ENCODE data around the gene ING5. TPM values are rescaled to one million over a fixed set of nuclear protein-coding genes. Genes with fewer than 3 reads are reported as not detected.

Gene ING5
- total RNA-seq, 4 donors from 2014 or later: 12.1 to 33.9 (median 27.5) TPM

GRCh38 chr2:241675885-241676284 is 26.0 kb upstream of the ING5 start:
- Histone ChIP-seq H3K27me3 (no peaks in the 10 kb centered on the region), H3K4me1 (no peaks in the 10 kb centered on the region), H3K27ac (no peak overlapping the region), H3K9me3 (no peaks in the 10 kb centered on the region), H3K4me3 (no peak overlapping the region), H3K36me3 (peaks cover 0 to 30% of the 10 kb centered on the region in 2 donors)
- TF ChIP-seq, protein P1, sequence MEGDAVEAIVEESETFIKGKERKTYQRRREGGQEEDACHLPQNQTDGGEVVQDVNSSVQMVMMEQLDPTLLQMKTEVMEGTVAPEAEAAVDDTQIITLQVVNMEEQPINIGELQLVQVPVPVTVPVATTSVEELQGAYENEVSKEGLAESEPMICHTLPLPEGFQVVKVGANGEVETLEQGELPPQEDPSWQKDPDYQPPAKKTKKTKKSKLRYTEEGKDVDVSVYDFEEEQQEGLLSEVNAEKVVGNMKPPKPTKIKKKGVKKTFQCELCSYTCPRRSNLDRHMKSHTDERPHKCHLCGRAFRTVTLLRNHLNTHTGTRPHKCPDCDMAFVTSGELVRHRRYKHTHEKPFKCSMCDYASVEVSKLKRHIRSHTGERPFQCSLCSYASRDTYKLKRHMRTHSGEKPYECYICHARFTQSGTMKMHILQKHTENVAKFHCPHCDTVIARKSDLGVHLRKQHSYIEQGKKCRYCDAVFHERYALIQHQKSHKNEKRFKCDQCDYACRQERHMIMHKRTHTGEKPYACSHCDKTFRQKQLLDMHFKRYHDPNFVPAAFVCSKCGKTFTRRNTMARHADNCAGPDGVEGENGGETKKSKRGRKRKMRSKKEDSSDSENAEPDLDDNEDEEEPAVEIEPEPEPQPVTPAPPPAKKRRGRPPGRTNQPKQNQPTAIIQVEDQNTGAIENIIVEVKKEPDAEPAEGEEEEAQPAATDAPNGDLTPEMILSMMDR (IDR thresholded peaks at IDR 0.05 in 4 of 5, conservative IDR thresholded peaks at IDR 0.05 in 1 of 5): no peak
- TF ChIP-seq POLR2A (IDR thresholded peaks at IDR 0.05): no peak
- ATAC-seq: no peak
- no peak for DNase-seq
- intact Hi-C loops (cut with DNase I; ENCODE audit: low total_unique reads): no loop called here
- in situ Hi-C loops (cut with MboI; ENCODE audit: low sequenced_read_pairs in 4 of 4): no loop called here

DNA sequence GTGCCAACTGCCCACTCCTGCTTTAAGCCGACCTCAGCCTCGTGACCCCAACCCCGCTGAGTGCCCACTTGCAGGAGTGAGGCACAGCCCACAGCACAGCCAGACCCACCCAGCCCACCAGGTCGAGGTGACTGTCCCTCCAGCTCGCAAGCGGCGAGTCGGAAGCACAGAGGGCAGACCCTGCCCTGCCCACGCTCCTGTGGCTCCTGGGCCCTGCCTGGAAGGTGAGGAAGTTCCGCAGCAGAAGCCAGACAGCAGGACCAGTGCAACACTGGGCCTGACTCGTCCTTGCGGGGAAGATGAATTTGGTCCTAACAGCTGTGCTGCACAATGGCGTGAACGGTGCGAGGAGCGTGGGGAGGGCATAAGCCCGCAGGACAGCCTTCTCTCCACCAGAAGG is 25.2 kb upstream of the ING5 start:
- Histone ChIP-seq H3K27me3 (no peaks in the 10 kb centered on the region), H3K4me1 (peaks cover 0 to 5% of the 10 kb centered on the region in 2 donors), H3K9me3 (no peaks in the 10 kb centered on the region), H3K36me3 (peaks cover 0 to 27% of the 10 kb centered on the region in 2 donors), H3K27ac (no peak overlapping the region), H3K4me3 (no peak overlapping the region)
- ATAC-seq: no peak
- intact Hi-C loops (cut with DNase I; ENCODE audit: low total_unique reads): no loop called here
- DNase-seq: no peak
- in situ Hi-C loops (cut with MboI; ENCODE audit: low sequenced_read_pairs in 4 of 4): no loop called here
- TF ChIP-seq, protein P1 (IDR thresholded peaks at IDR 0.05 in 4 of 5, conservative IDR thresholded peaks at IDR 0.05 in 1 of 5): no peak
- TF ChIP-seq POLR2A (IDR thresholded peaks at IDR 0.05): no peak

DNA sequence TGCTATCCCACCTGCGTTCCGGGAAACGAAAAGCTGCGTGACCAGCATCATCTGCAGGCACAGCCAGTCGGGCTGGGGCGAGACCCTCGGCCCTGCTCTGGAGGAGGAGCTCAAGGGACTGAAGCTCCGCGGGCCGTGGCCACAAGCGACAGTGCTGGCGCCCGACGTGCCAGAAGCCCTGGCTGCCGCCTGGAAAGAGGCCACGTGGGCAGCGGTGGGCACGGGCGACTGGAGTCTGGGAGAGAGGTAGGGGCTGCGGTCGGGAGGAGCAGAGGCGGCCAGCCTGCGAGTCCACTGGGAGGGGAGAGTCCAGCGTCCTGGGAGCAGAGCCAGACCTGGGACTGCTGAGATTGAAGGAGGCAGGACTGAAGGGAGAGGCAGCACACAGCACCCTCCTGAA is 24.4 kb upstream of the ING5 start:
- intact Hi-C loops (cut with DNase I; ENCODE audit: low total_unique reads): no loop called here
- TF ChIP-seq, protein P1 (IDR thresholded peaks at IDR 0.05 in 4 of 5, conservative IDR thresholded peaks at IDR 0.05 in 1 of 5): no peak
- no peak for TF ChIP-seq POLR2A (IDR thresholded peaks at IDR 0.05)
- Histone ChIP-seq H3K9me3 (no peaks in the 10 kb centered on the region), H3K27ac (no peak overlapping the region), H3K4me1 (peaks cover 0 to 5% of the 10 kb centered on the region in 2 donors), H3K36me3 (peaks cover 0 to 27% of the 10 kb centered on the region in 2 donors), H3K4me3 (no peak overlapping the region), H3K27me3 (no peaks in the 10 kb centered on the region)
- ATAC-seq (no peak), DNase-seq (no peak)
- in situ Hi-C loops (cut with MboI; ENCODE audit: low sequenced_read_pairs in 4 of 4): no loop called here

- H3K27me3 ChIP-seq: no peaks in the 10 kb centered on the region
- no peak overlapping the region for H3K4me3 ChIP-seq
- H3K27ac ChIP-seq: no peak overlapping the region
- no peaks in the 10 kb centered on the region for H3K9me3 ChIP-seq
- ATAC-seq (no peak), DNase-seq (no peak)
- peaks cover 0 to 5% of the 10 kb centered on the region in 2 donors for H3K4me1 ChIP-seq
- intact Hi-C loops (cut with DNase I; ENCODE audit: low total_unique reads) (no loop called here), in situ Hi-C loops (cut with MboI; ENCODE audit: low sequenced_read_pairs in 4 of 4) (no loop called here)
- no peak for TF ChIP-seq POLR2A (IDR thresholded peaks at IDR 0.05)
- TF ChIP-seq, protein P1 (IDR thresholded peaks at IDR 0.05 in 4 of 5, conservative IDR thresholded peaks at IDR 0.05 in 1 of 5): no peak
- H3K36me3 ChIP-seq: peaks cover 0 to 19% of the 10 kb centered on the region in 2 donors
Observed at GRCh38 chr2:241678307-241678706, 23.5 kb upstream of the ING5 start.

All from gastrocnemius medialis (tissue), 4 donors.